ENCODE measurements around the gene TRIP12. TPM values are rescaled to one million over a fixed set of nuclear protein-coding genes. Genes with fewer than 3 reads are reported as not detected.
"Not testable (repeated sequence)": the region's sequence is repeated elsewhere in the genome, so short reads cannot be mapped to it uniquely, and the experiment has no call there.

TRIP12 gene
- total RNA-seq, 1 experiment from 2014 or later = 175 TPM

DNA sequence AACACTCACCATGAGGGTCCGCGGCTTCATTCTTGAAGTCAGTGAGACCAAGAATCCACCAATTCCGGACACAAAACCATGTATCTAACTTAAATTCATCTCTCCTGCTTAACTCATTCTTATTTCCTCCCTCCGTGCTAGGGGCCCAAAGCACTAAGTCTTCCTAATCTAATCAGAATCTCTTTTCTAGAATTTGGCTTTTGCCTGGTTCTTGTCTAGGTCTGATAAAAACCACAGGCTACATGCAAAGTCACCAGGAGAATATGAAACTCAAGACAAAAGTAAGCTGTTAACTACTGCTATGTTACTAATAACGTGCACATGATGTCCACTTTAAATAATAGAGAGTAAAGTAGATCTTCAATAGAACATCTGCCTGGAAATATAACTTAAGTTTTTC lies 69.9 kb downstream of the TRIP12 start:
- BruUV-seq (replicated peaks) = no TSS peak
- ATAC-seq (no peak), DNase-seq (ENCODE audit: low read depth, low spot score) (no peak)
- ChIA-PET POLR2A (no interaction called here), CTCF (no interaction called here), RAD21 (ENCODE audit: low non-redundant PET in 1 of 2, low total read pairs in 2 of 2, uncharacterized antibody in 2 of 2, unreplicated experiment in 2 of 2) (no interaction called here)
- H3K36me3 ChIP-seq (ENCODE audit: control insufficient read depth in 1 of 2, insufficient read depth in 2 of 2, low read length in 2 of 2) = peaks cover 2 to 3% of the 10 kb centered on the region in 2 experiments; a peak in 1 of 4 replicates
- peaks cover 75% of the 10 kb centered on the region for H3K79me2 ChIP-seq (ENCODE audit: insufficient read depth, low read length)
- no peaks in the 10 kb centered on the region for H3K9me2 ChIP-seq (ENCODE audit: insufficient read depth)
- no peak overlapping the region for H3K4me2 ChIP-seq (ENCODE audit: low read length)
- H3K27ac ChIP-seq (ENCODE audit: low read depth, low read length) = no peak overlapping the region
- no peaks in the 10 kb centered on the region for H4K20me1 ChIP-seq (ENCODE audit: insufficient read depth)
- no peak overlapping the region for H2AFZ ChIP-seq (ENCODE audit: low read depth, low read length, poor library complexity, severe bottlenecking)
- no peaks in the 10 kb centered on the region for H3K27me3 ChIP-seq (ENCODE audit: insufficient read depth, low read length)
- intact Hi-C loops (cut with micrococcal nuclease) = no loop called here
- no peak overlapping the region for H3K4me3 ChIP-seq (replicated peaks in 1 of 2; ENCODE audit: low read depth in 1 of 2, low read length in 2 of 2)
- no peak overlapping the region for H3K9ac ChIP-seq (ENCODE audit: low read length)
- no peaks in the 10 kb centered on the region for H3K4me1 ChIP-seq (ENCODE audit: control insufficient read depth in 1 of 2, insufficient read depth in 2 of 2, low read length in 2 of 2)
- no peaks in the 10 kb centered on the region for H3K9me3 ChIP-seq (ENCODE audit: control insufficient read depth in 1 of 2, insufficient read depth in 1 of 2, low read depth in 1 of 2, low read length in 2 of 2)
- TF ChIP-seq ELF1 (IDR thresholded peaks at IDR 0.05; ENCODE audit: borderline replicate concordance, low read depth) (no peak), JUND (IDR thresholded peaks at IDR 0.05) (no peak), POLR2AphosphoS5 (IDR thresholded peaks at IDR 0.05; ENCODE audit: low read depth, low read length) (no peak), SP1 (IDR thresholded peaks at IDR 0.05; ENCODE audit: low read depth) (no peak), SIN3A (IDR thresholded peaks at IDR 0.05; ENCODE audit: low read depth) (no peak), EGR1 (IDR thresholded peaks at IDR 0.05; ENCODE audit: low read depth) (no peak), RAD21 (IDR thresholded peaks at IDR 0.05; ENCODE audit: low read depth) (no peak), SRF (IDR thresholded peaks at IDR 0.05; ENCODE audit: low read depth) (no peak), YY1 (IDR thresholded peaks at IDR 0.05; ENCODE audit: extremely low read depth, insufficient replicate concordance, low read depth, low read length) (no peak), FOSL1 (IDR thresholded peaks at IDR 0.05; ENCODE audit: low read depth) (no peak), EZH2phosphoT487 (IDR thresholded peaks at IDR 0.05; ENCODE audit: borderline replicate concordance) (no peak)
- TF ChIP-seq, protein P1, sequence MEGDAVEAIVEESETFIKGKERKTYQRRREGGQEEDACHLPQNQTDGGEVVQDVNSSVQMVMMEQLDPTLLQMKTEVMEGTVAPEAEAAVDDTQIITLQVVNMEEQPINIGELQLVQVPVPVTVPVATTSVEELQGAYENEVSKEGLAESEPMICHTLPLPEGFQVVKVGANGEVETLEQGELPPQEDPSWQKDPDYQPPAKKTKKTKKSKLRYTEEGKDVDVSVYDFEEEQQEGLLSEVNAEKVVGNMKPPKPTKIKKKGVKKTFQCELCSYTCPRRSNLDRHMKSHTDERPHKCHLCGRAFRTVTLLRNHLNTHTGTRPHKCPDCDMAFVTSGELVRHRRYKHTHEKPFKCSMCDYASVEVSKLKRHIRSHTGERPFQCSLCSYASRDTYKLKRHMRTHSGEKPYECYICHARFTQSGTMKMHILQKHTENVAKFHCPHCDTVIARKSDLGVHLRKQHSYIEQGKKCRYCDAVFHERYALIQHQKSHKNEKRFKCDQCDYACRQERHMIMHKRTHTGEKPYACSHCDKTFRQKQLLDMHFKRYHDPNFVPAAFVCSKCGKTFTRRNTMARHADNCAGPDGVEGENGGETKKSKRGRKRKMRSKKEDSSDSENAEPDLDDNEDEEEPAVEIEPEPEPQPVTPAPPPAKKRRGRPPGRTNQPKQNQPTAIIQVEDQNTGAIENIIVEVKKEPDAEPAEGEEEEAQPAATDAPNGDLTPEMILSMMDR (IDR thresholded peaks at IDR 0.05 in 2 of 3, conservative IDR thresholded peaks at IDR 0.05 in 1 of 3; ENCODE audit: borderline replicate concordance in 1 of 3, insufficient read depth in 1 of 3, low read depth in 2 of 3, low read length in 2 of 3) = no peak
- TF ChIP-seq, protein P2, sequence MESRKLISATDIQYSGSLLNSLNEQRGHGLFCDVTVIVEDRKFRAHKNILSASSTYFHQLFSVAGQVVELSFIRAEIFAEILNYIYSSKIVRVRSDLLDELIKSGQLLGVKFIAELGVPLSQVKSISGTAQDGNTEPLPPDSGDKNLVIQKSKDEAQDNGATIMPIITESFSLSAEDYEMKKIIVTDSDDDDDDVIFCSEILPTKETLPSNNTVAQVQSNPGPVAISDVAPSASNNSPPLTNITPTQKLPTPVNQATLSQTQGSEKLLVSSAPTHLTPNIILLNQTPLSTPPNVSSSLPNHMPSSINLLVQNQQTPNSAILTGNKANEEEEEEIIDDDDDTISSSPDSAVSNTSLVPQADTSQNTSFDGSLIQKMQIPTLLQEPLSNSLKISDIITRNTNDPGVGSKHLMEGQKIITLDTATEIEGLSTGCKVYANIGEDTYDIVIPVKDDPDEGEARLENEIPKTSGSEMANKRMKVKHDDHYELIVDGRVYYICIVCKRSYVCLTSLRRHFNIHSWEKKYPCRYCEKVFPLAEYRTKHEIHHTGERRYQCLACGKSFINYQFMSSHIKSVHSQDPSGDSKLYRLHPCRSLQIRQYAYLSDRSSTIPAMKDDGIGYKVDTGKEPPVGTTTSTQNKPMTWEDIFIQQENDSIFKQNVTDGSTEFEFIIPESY (IDR thresholded peaks at IDR 0.05; ENCODE audit: extremely low read depth, insufficient replicate concordance, low read length) = no peak
- TF ChIP-seq, protein P3, sequence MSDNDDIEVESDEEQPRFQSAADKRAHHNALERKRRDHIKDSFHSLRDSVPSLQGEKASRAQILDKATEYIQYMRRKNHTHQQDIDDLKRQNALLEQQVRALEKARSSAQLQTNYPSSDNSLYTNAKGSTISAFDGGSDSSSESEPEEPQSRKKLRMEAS (IDR thresholded peaks at IDR 0.05) = no peak

DNA sequence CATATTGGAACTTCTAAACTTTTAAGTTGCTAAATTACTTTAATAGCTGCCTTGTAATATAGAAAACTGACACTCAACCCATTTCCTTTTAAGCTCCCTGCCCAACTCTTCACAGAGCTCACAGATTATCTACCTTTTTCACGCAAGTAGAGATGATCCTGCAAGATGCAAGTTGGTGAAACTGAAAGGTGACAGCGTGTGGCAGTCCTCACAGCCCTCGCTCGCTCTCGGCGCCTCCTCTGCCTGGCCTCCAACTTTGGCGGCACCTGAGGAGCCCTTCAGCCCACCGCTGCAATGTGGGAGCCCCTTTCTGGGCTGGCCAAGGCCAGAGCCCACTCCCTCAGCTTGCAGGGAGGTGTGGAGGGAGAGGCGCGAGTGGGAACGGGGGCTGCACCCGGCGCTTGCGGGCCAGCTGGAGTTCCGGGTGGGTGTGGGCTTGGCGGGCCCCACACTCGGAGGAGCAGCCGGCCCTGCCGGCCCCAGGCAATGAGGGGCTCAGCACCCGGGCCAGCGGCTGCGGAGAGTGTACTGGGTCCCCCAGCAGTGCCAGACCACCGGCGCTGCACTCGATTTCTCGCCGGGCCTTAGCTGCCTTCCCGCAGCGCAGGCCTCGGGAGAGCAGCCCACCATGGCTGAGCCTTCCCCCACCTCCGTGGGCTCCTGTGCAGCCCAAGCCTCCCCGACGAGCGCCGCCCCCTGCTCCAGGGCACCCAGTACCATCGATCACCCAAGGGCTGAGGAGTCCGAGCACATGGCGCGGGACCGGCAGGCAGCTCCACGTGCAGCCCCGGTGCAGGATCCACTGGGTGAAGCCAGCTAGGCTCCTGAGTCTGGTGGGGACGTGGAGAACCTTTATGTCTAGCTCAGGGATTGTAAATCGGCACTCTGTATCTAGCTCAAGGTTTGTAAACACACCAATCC lies 71.2 kb downstream of the TRIP12 start:
- DNase-seq (ENCODE audit: low read depth, low spot score); H3K4me3 ChIP-seq (replicated peaks in 1 of 2; ENCODE audit: low read depth in 1 of 2, low read length in 2 of 2); CTCF ChIA-PET; H2AFZ ChIP-seq (ENCODE audit: low read depth, low read length, poor library complexity, severe bottlenecking); H3K9me3 ChIP-seq (ENCODE audit: control insufficient read depth in 1 of 2, insufficient read depth in 1 of 2, low read depth in 1 of 2, low read length in 2 of 2); RAD21 ChIA-PET (ENCODE audit: low non-redundant PET in 1 of 2, low total read pairs in 2 of 2, uncharacterized antibody in 2 of 2, unreplicated experiment in 2 of 2); H3K36me3 ChIP-seq (ENCODE audit: control insufficient read depth in 1 of 2, insufficient read depth in 2 of 2, low read length in 2 of 2); BruUV-seq (replicated peaks); H3K4me1 ChIP-seq (ENCODE audit: control insufficient read depth in 1 of 2, insufficient read depth in 2 of 2, low read length in 2 of 2); H3K9ac ChIP-seq (ENCODE audit: low read length); POLR2A ChIA-PET; H4K20me1 ChIP-seq (ENCODE audit: insufficient read depth); H3K4me2 ChIP-seq (ENCODE audit: low read length); H3K27me3 ChIP-seq (ENCODE audit: insufficient read depth, low read length); intact Hi-C loops (cut with micrococcal nuclease); H3K27ac ChIP-seq (ENCODE audit: low read depth, low read length); ATAC-seq; H3K9me2 ChIP-seq (ENCODE audit: insufficient read depth): not testable (repeated sequence)
- peaks cover 76% of the 10 kb centered on the region for H3K79me2 ChIP-seq (ENCODE audit: insufficient read depth, low read length)
